GM18858 (cell line): ENCODE data around the gene LMF1.
"Not testable (repeated sequence)": the region's sequence is repeated elsewhere in the genome, so short reads cannot be mapped to it uniquely, and the experiment has no call there.

Experiments used
- ATAC-seq: cut with Tn5 transposase; IDR thresholded peaks from one replicate; pipeline ENCODE4 v1.9.1; 2021; ENCODE audit not compliant: unreplicated experiment

LMF1 gene

DNA sequence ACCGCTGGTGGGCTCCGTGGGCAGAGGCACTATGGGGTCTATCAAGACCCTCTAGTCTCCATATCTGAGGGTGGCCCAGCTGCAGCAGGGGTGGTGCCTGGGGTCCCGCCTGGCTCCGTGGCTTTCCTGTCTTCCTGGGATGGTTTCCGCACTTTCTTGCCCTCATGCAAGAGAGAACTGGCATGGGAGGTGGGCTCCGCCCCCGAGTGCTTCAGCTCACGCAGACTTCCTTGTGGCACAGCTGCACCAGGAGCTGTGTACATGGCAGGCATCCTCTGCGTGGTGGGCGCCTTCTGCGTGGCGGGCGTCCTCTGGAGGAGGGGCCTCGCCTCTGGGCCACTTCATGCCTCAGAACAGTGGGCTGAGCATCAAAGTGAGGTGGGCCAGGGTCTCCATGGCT is 73.1 kb downstream of the LMF1 start:
- no peak for ATAC-seq

DNA sequence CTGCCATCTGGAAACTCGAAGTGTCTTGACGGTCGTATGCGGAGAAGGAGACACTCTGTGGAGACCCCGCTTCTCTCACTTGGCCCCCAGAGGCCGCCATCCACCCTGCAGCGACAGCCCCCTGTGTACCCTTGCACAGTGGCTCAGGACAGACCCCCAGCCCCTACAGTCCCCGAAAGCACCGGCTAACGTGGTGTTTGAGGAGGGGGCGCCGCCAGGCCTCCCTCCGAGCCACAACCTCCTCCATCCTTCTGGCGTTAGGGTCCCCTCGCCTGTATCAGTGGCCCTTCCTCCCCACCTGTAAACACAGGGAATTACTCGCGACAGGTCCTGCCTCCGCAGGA is 73.6 kb downstream of the LMF1 start:
- no peak for ATAC-seq

- ATAC-seq, result no peak
Observed at GRCh38 chr16:896261-897199, 74.3 kb downstream of the LMF1 start.

DNA sequence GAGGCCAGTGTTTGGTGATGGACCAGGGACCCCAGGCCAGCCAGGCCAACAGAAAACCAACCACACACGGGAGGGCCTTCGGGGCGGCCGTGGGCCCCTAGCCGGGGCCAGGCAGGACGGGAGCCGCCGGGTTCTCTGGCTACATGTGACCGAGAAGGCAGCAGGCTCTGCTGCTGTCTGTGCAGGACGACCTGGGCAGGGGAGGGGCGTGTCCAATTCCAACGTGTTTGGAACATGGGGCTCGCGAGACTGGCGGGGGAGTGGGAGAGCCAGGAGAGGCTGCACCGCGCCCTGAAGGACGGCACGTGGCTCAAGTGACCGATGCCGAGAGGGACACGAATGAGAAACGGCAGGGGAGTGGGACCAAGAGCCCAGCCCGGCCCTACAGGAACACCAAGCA is 75.4 kb downstream of the LMF1 start:
- no peak for ATAC-seq

- ATAC-seq, result no peak
Observed at GRCh38 chr16:894841-895240, 75.9 kb downstream of the LMF1 start.

DNA sequence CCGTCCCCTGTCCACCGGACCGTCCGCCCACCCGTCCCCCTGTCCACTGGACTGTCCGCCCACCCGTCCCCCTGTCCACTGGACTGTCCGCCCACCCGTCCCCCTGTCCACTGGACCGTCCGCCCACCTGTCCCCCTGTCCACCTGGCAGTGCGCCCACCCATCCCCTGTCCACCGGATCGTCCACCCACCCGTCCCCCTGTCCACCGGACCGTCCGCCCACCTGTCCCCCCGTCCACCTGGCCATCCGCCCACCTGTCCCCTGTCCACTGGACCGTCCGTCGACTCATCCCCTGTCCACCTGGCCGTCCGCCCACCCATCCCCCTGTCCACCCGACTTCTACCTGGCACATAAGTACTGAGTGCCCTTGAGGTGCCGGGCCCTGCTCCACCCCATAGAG is 76.6 kb downstream of the LMF1 start:
- no peak for ATAC-seq

GRCh38 chr16:893360-893759 is 77.4 kb downstream of the LMF1 start:
- no peak for ATAC-seq

GRCh38 chr16:892536-893255 is 78.1 kb downstream of the LMF1 start:
- ATAC-seq, result no peak

- ATAC-seq, result no peak
Observed at GRCh38 chr16:892006-892405, 78.8 kb downstream of the LMF1 start.

DNA sequence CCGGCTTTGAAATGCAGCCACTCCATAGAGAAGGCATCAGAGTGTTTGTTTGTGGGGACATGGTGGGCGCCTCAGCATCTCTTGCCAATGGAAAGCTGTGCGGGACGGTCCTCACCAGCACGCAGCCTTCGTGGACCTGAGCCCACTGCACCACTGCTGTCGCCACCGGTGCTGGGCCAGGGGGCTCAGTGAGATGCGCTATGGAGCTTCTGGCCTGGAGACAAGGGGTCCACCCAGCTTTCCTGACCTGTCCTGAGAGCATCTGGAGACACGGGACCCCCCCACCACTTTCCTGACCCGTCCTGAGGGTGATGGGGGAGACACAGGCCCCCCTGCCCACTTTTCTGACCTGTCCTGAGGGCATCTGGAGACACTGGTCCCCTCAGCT is 79.4 kb downstream of the LMF1 start:
- no peak for ATAC-seq

- ATAC-seq, result no peak
Observed at GRCh38 chr16:890716-891352, 80.0 kb downstream of the LMF1 start.

- no peak for ATAC-seq
Observed at GRCh38 chr16:890217-890616, 80.6 kb downstream of the LMF1 start.

DNA sequence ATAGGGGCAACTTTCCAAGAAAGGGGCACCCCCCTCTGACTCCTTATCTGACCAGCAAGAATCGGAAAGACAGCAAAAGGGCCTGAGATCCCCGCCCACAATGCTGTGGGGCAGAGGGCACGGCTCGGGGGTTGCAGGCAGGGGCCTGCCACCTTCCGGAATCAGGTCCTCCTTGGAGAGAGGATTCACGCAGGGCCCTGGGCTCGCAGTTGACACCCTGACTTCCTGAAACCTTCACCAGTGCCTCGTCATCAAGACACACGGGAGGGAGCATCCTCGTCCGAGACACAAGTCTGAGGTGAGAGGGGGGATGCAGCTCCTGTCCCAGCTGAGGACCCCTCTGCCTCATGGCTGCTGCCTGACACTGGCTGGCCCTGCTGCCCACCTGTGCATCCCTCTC is 81.2 kb downstream of the LMF1 start:
- no peak for ATAC-seq

GRCh38 chr16:888901-889570 is 81.7 kb downstream of the LMF1 start:
- ATAC-seq, result no peak

DNA sequence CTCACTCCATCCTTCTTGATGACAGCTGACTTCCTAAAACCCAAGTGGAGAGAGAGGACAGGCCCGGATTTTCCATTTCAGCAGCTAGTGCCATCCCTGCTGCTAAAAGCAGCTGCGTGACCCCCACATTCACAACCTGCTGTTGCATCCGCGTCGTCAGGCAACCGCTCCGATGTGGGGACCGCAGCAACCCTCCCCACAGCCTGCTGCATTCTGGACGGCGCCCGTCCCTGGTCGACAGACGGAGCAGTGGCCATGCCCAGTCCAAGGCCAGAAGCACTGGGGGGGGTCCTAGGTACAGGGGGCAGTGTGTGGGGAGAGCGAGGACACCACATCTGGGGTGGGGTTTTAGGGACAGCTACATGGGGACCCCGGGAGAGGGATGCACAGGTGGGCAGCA is 82.3 kb downstream of the LMF1 start:
- not testable (repeated sequence) for ATAC-seq

- no peak for ATAC-seq
Observed at GRCh38 chr16:887846-888245, 82.9 kb downstream of the LMF1 start.

DNA sequence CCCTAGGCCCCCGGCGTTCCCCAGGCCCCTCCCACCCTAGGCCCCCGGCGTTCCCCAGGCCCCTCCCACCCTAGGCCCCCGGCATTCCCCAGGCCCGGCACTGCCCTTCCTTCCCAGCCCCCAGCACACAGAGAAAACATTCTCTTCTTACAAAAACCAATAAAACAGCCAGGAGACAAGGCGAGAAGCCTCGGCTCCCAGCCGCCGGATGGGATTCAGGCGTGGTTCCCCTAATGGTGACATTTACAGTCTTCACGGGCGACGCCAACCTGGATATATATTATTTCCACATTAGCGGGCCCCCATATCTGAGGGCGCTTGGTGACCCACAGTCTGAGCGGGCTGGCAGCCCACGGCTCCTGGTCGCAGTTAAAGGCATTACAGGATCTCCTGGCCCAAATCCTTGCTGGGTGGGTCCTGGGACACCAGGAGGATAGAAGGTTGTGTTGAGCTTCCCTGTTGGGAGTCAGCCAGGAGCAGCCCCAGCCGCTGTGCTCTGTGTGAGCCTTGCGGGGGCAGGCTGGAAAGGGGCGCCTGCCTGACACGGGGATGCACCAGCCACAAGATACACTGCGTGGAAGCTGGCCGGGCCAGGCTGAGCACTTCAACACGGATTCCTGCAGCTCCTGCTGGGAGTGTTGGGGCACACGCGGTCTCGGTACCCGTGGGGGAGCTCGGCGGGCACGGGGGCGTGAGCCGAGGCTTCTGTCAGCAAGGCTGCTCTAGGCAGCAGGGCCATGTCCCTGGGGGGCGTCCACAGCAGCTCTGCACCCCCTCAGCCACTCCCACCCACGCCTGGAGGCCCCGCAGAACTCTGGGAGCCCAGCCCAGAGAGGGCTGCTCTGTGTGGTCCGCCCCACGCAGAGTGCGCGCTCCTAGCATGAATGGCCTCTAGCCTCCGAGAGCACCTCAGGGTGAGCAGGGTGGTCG is 83.7 kb downstream of the LMF1 start:
- ATAC-seq, result no peak

GRCh38 chr16:886084-886543 is 84.7 kb downstream of the LMF1 start:
- no peak for ATAC-seq

GRCh38 chr16:885391-885790 is 85.4 kb downstream of the LMF1 start:
- ATAC-seq, result no peak

GRCh38 chr16:884232-884631 is 86.6 kb downstream of the LMF1 start:
- ATAC-seq, result no peak
